Measurements from ENCODE around the gene AGAP3. TPM values are rescaled to one million over a fixed set of nuclear protein-coding genes. Genes with fewer than 3 reads are reported as not detected.

AGAP3 gene
- polyA plus RNA-seq, 1 donor (not counting 4 experiments of a cell fraction or from before 2014, with no cell fraction given): 64.3 TPM

- FAIRE-seq: no peak
- Histone ChIP-seq H3K4me3 (ENCODE audit: control insufficient read depth in 2 of 3, extremely low read depth in 1 of 3, insufficient read depth in 2 of 3, low read depth in 1 of 3, low read length in 3 of 3) (no peak overlapping the region), H3K27ac (ENCODE audit: control insufficient read depth, insufficient read depth, low read length) (no peak overlapping the region), H3K9me3 (ENCODE audit: control insufficient read depth, low read depth, low read length) (no peaks in the 10 kb centered on the region), H3K36me3 (ENCODE audit: control insufficient read depth in 2 of 2, extremely low read depth in 1 of 2, insufficient read depth in 2 of 2, low read length in 2 of 2) (peaks cover 34 to 45% of the 10 kb centered on the region in 2 experiments), H2AFZ (ENCODE audit: control insufficient read depth, low read length) (no peak overlapping the region), H3K79me2 (ENCODE audit: control insufficient read depth, insufficient read depth, low read length) (peaks cover 4% of the 10 kb centered on the region), H4K20me1 (ENCODE audit: control insufficient read depth, extremely low read depth, insufficient read depth, low read length) (peaks cover 5% of the 10 kb centered on the region), H3K4me1 (ENCODE audit: control insufficient read depth, extremely low read depth, insufficient read depth, low read length) (no peaks in the 10 kb centered on the region), H3K9me1 (ENCODE audit: control insufficient read depth, extremely low read depth, insufficient read depth, low read length) (no peaks in the 10 kb centered on the region), H3K27me3 (ENCODE audit: control insufficient read depth, extremely low read depth, insufficient read depth, low read length) (no peaks in the 10 kb centered on the region), H3K9ac (ENCODE audit: control insufficient read depth, extremely low read depth, insufficient read depth, low read length) (no peak overlapping the region), H3K4me2 (ENCODE audit: control insufficient read depth, extremely low read depth, insufficient read depth, low read depth, low read length) (no peak overlapping the region)
- dilution Hi-C loops (cut with MboI; ENCODE audit: extremely low pct_ligation_motif_present, low sequenced_read_pairs): no loop called here
- DNase-seq (ENCODE audit: low read depth, low spot score): no peak
- no peak for TF ChIP-seq CTCF (optimal IDR thresholded peaks at IDR 0.05 in 1 of 3, IDR thresholded peaks at IDR 0.05 in 1 of 3, conservative IDR thresholded peaks at IDR 0.05 in 1 of 3; ENCODE audit: extremely low read depth in 1 of 3, insufficient read depth in 2 of 3, low read length in 3 of 3)
- TF ChIP-seq EZH2 (IDR thresholded peaks at IDR 0.05; ENCODE audit: low read length): no peak
These were observed 16.3 kb upstream of the AGAP3 start for GRCh38 chr7:151069841-151070573.

GRCh38 chr7:151070574-151070960, 15.7 kb upstream of the AGAP3 start:
- peaks cover 34 to 46% of the 10 kb centered on the region in 2 experiments for H3K36me3 ChIP-seq (ENCODE audit: control insufficient read depth in 2 of 2, extremely low read depth in 1 of 2, insufficient read depth in 2 of 2, low read length in 2 of 2)
- H2AFZ ChIP-seq (ENCODE audit: control insufficient read depth, low read length): no peak overlapping the region
- dilution Hi-C loops (cut with MboI; ENCODE audit: extremely low pct_ligation_motif_present, low sequenced_read_pairs): no loop called here

More at GRCh38 chr7:151070574-151070960, 15.7 kb upstream of the AGAP3 start:
- TF ChIP-seq CTCF (optimal IDR thresholded peaks at IDR 0.05 in 1 of 3, IDR thresholded peaks at IDR 0.05 in 1 of 3, conservative IDR thresholded peaks at IDR 0.05 in 1 of 3; ENCODE audit: extremely low read depth in 1 of 3, insufficient read depth in 2 of 3, low read length in 3 of 3): no peak
- no peak for TF ChIP-seq EZH2 (IDR thresholded peaks at IDR 0.05; ENCODE audit: low read length)
- FAIRE-seq (no peak), DNase-seq (ENCODE audit: low read depth, low spot score) (no peak)
- Histone ChIP-seq H3K9me3 (ENCODE audit: control insufficient read depth, low read depth, low read length) (no peaks in the 10 kb centered on the region), H3K27me3 (ENCODE audit: control insufficient read depth, extremely low read depth, insufficient read depth, low read length) (no peaks in the 10 kb centered on the region), H3K79me2 (ENCODE audit: control insufficient read depth, insufficient read depth, low read length) (no peaks in the 10 kb centered on the region), H3K4me2 (ENCODE audit: control insufficient read depth, extremely low read depth, insufficient read depth, low read depth, low read length) (no peak overlapping the region), H3K9me1 (ENCODE audit: control insufficient read depth, extremely low read depth, insufficient read depth, low read length) (no peaks in the 10 kb centered on the region), H3K4me3 (ENCODE audit: control insufficient read depth in 2 of 3, extremely low read depth in 1 of 3, insufficient read depth in 2 of 3, low read depth in 1 of 3, low read length in 3 of 3) (no peak overlapping the region), H3K27ac (ENCODE audit: control insufficient read depth, insufficient read depth, low read length) (no peak overlapping the region), H3K4me1 (ENCODE audit: control insufficient read depth, extremely low read depth, insufficient read depth, low read length) (no peaks in the 10 kb centered on the region), H4K20me1 (ENCODE audit: control insufficient read depth, extremely low read depth, insufficient read depth, low read length) (peaks cover 5% of the 10 kb centered on the region), H3K9ac (ENCODE audit: control insufficient read depth, extremely low read depth, insufficient read depth, low read length) (no peak overlapping the region)
